Measurements from ENCODE around the gene LDLRAD3.

LDLRAD3 gene

GRCh38 chr11:36238881-36239280, 295.0 kb downstream of the LDLRAD3 start:
- H3K4me2 ChIP-seq (ENCODE audit: low read length) = no peak overlapping the region

GRCh38 chr11:36239636-36240035, 295.8 kb downstream of the LDLRAD3 start:
- TF ChIP-seq EZH2phosphoT487 (IDR thresholded peaks at IDR 0.05; ENCODE audit: low read depth) (no peak), CTCF (IDR thresholded peaks at IDR 0.05; ENCODE audit: low read depth, low read length) (no peak)
- H2AFZ ChIP-seq (ENCODE audit: low read depth, low read length) = no peak overlapping the region
- H3K27ac ChIP-seq (ENCODE audit: low read length) = no peak overlapping the region
- H3K27me3 ChIP-seq (ENCODE audit: low read depth, low read length) = peaks cover 32% of the 10 kb centered on the region
- no peak overlapping the region for H3K4me3 ChIP-seq (ENCODE audit: low read length)
- no peak overlapping the region for H3K9ac ChIP-seq (ENCODE audit: low read length)
- no peaks in the 10 kb centered on the region for H3K79me2 ChIP-seq (ENCODE audit: low read length)
- H3K9me3 ChIP-seq (ENCODE audit: insufficient read depth, low read length) = no peaks in the 10 kb centered on the region
- H3K4me2 ChIP-seq (ENCODE audit: low read length) = no peak overlapping the region
- no peaks in the 10 kb centered on the region for H4K20me1 ChIP-seq (ENCODE audit: insufficient read depth, low read length)
- H3K36me3 ChIP-seq (replicated peaks; ENCODE audit: low read depth, low read length) = no peaks in the 10 kb centered on the region
- no peaks in the 10 kb centered on the region for H3K4me1 ChIP-seq (ENCODE audit: low read length)

More at GRCh38 chr11:36238881-36239280, 295.0 kb downstream of the LDLRAD3 start:
- H3K27ac ChIP-seq (ENCODE audit: low read length) = no peak overlapping the region
- peaks cover 31% of the 10 kb centered on the region for H3K27me3 ChIP-seq (ENCODE audit: low read depth, low read length)
- H3K4me3 ChIP-seq (ENCODE audit: low read length) = no peak overlapping the region
- no peak overlapping the region for H2AFZ ChIP-seq (ENCODE audit: low read depth, low read length)
- H3K4me1 ChIP-seq (ENCODE audit: low read length) = no peaks in the 10 kb centered on the region
- H3K9me3 ChIP-seq (ENCODE audit: insufficient read depth, low read length) = no peaks in the 10 kb centered on the region
- no peaks in the 10 kb centered on the region for H4K20me1 ChIP-seq (ENCODE audit: insufficient read depth, low read length)
- H3K79me2 ChIP-seq (ENCODE audit: low read length) = no peaks in the 10 kb centered on the region
- H3K36me3 ChIP-seq (replicated peaks; ENCODE audit: low read depth, low read length) = no peaks in the 10 kb centered on the region
- H3K9ac ChIP-seq (ENCODE audit: low read length) = no peak overlapping the region
- TF ChIP-seq EZH2phosphoT487 (IDR thresholded peaks at IDR 0.05; ENCODE audit: low read depth) (no peak), CTCF (IDR thresholded peaks at IDR 0.05; ENCODE audit: low read depth, low read length) (no peak)

GRCh38 chr11:36240173-36240572, 296.3 kb downstream of the LDLRAD3 start:
- Histone ChIP-seq H3K27ac (ENCODE audit: low read length) (no peak overlapping the region), H3K9me3 (ENCODE audit: insufficient read depth, low read length) (no peaks in the 10 kb centered on the region), H3K9ac (ENCODE audit: low read length) (no peak overlapping the region), H3K36me3 (replicated peaks; ENCODE audit: low read depth, low read length) (no peaks in the 10 kb centered on the region), H3K27me3 (ENCODE audit: low read depth, low read length) (peaks cover 31% of the 10 kb centered on the region), H2AFZ (ENCODE audit: low read depth, low read length) (no peak overlapping the region), H3K4me2 (ENCODE audit: low read length) (no peak overlapping the region), H3K4me1 (ENCODE audit: low read length) (no peaks in the 10 kb centered on the region), H4K20me1 (ENCODE audit: insufficient read depth, low read length) (no peaks in the 10 kb centered on the region), H3K4me3 (ENCODE audit: low read length) (no peak overlapping the region), H3K79me2 (ENCODE audit: low read length) (no peaks in the 10 kb centered on the region)
- TF ChIP-seq EZH2phosphoT487 (IDR thresholded peaks at IDR 0.05; ENCODE audit: low read depth) (no peak), CTCF (IDR thresholded peaks at IDR 0.05; ENCODE audit: low read depth, low read length) (no peak)

- no peaks in the 10 kb centered on the region for H3K79me2 ChIP-seq (ENCODE audit: low read length)
- no peak for TF ChIP-seq EZH2phosphoT487 (IDR thresholded peaks at IDR 0.05; ENCODE audit: low read depth)
- H2AFZ ChIP-seq (ENCODE audit: low read depth, low read length) = no peak overlapping the region
- no peaks in the 10 kb centered on the region for H3K4me1 ChIP-seq (ENCODE audit: low read length)
- no peaks in the 10 kb centered on the region for H3K36me3 ChIP-seq (replicated peaks; ENCODE audit: low read depth, low read length)
- H3K4me3 ChIP-seq (ENCODE audit: low read length) = no peak overlapping the region
- H3K9ac ChIP-seq (ENCODE audit: low read length) = no peak overlapping the region
- no peaks in the 10 kb centered on the region for H3K9me3 ChIP-seq (ENCODE audit: insufficient read depth, low read length)
- H3K4me2 ChIP-seq (ENCODE audit: low read length) = no peak overlapping the region
- no peaks in the 10 kb centered on the region for H4K20me1 ChIP-seq (ENCODE audit: insufficient read depth, low read length)
- H3K27ac ChIP-seq (ENCODE audit: low read length) = no peak overlapping the region
- peaks cover 25% of the 10 kb centered on the region for H3K27me3 ChIP-seq (ENCODE audit: low read depth, low read length)
Measured at GRCh38 chr11:36240801-36241200, 296.9 kb downstream of the LDLRAD3 start.

GRCh38 chr11:36241497-36241896, 297.6 kb downstream of the LDLRAD3 start:
- H3K4me2 ChIP-seq (ENCODE audit: low read length) = no peak overlapping the region
- H3K27ac ChIP-seq (ENCODE audit: low read length) = no peak overlapping the region
- H3K79me2 ChIP-seq (ENCODE audit: low read length) = no peaks in the 10 kb centered on the region
- H3K4me3 ChIP-seq (ENCODE audit: low read length) = no peak overlapping the region
- H3K9me3 ChIP-seq (ENCODE audit: insufficient read depth, low read length) = no peaks in the 10 kb centered on the region
- no peak for TF ChIP-seq EZH2phosphoT487 (IDR thresholded peaks at IDR 0.05; ENCODE audit: low read depth)
- TF ChIP-seq CTCF (IDR thresholded peaks at IDR 0.05; ENCODE audit: low read depth, low read length) = no peak
- H3K9ac ChIP-seq (ENCODE audit: low read length) = no peak overlapping the region
- H3K27me3 ChIP-seq (ENCODE audit: low read depth, low read length) = peaks cover 28% of the 10 kb centered on the region
- H3K4me1 ChIP-seq (ENCODE audit: low read length) = no peaks in the 10 kb centered on the region
- H3K36me3 ChIP-seq (replicated peaks; ENCODE audit: low read depth, low read length) = no peaks in the 10 kb centered on the region
- no peaks in the 10 kb centered on the region for H4K20me1 ChIP-seq (ENCODE audit: insufficient read depth, low read length)
- H2AFZ ChIP-seq (ENCODE audit: low read depth, low read length) = no peak overlapping the region
